A549 treated with AZD2906 at 1 μM for 4 hours (cell line): ENCODE data around the gene CACNA1S. TPM values are rescaled to one million over a fixed set of nuclear protein-coding genes. Genes with fewer than 3 reads are reported as not detected.

ENCODE experiments used
- total RNA-seq: library from RNA; stranded (reverse); fragments of 200-300 nt; extraction: Qiagen RNA extraction; gene quantifications from 5 replicates; pipeline ENCODE4 v1.2.3, GENCODE V29; 2022

The CACNA1S gene
- 0.01 TPM in 2 of 5 replicates, not detected in the others for total RNA-seq

GRCh38 chr1:201112173-201112731 lies at the start of gene CACNA1S:
Gene CACNA1S, minus strand, starts transcription at chr1:201112426. Its CDS starts 87 bp downstream, at chr1:201112339.

GRCh38 chr1:201154389-201155165 lies 42.4 kb upstream of the CACNA1S start, which contains the start of gene TMEM9:
Gene TMEM9, minus strand, starts transcription at chr1:201154474. Its CDS starts 551 bp downstream, at chr1:201153923.

GRCh38 chr1:201126832-201127754 lies 14.9 kb upstream of the CACNA1S start, which contains the start of gene ASCL5:
Gene ASCL5, minus strand, starts transcription at chr1:201127184. Its CDS starts 11,812 bp downstream, at chr1:201115372.

GRCh38 chr1:201023517-201023902 lies 88.7 kb downstream of the CACNA1S start, which contains the start of gene KIF21B:
Gene KIF21B, minus strand, starts transcription at chr1:201023714. Its CDS starts 331 bp downstream, at chr1:201023383.

Other genes with a start within 250 kb of the CACNA1S start
- not detected in 5 replicates for gene GPR25, start 239.4 kb downstream of the CACNA1S start, total RNA-seq
- 37.0 to 53.3 TPM (median 44.3 TPM) in 5 replicates for gene INAVA, start 217.5 kb downstream of the CACNA1S start, total RNA-seq
- gene KIF21B, start 88.7 kb downstream of the CACNA1S start, total RNA-seq = 1.2 to 1.9 TPM (median 1.8 TPM) in 5 replicates
- 0.08 to 0.16 TPM (median 0.09 TPM) in 5 replicates for gene ASCL5, start 14.8 kb upstream of the CACNA1S start, total RNA-seq
- gene TMEM9, start 42.0 kb upstream of the CACNA1S start, total RNA-seq = 81.1 to 84.2 TPM (median 83.4 TPM) in 5 replicates
- 0.31 to 0.71 TPM (median 0.56 TPM) in 5 replicates for gene IGFN1, start 78.4 kb upstream of the CACNA1S start, total RNA-seq
- 0.02 to 0.07 TPM (median 0.05 TPM) in 5 replicates for gene PKP1, start 171.1 kb upstream of the CACNA1S start, total RNA-seq